ENCODE measurements around the gene NDUFS6.

The NDUFS6 gene

GRCh38 chr5:1856596-1857255 is 55.5 kb downstream of the NDUFS6 start:
- DNase-seq: no peak

GRCh38 chr5:1857256-1857600 is 56.0 kb downstream of the NDUFS6 start:
- no peak for DNase-seq

- no peak for DNase-seq
These were observed 57.2 kb downstream of the NDUFS6 start for GRCh38 chr5:1858436-1858835.

- no peak for DNase-seq
These were observed 57.9 kb downstream of the NDUFS6 start for GRCh38 chr5:1859099-1859498.

- no peak for DNase-seq
These were observed 58.9 kb downstream of the NDUFS6 start for GRCh38 chr5:1860021-1860610.

GRCh38 chr5:1860949-1861348 is 59.7 kb downstream of the NDUFS6 start:
- DNase-seq: no peak

- DNase-seq: no peak
These were observed 63.8 kb downstream of the NDUFS6 start for GRCh38 chr5:1864896-1865440.

- no peak for DNase-seq
These were observed 64.3 kb downstream of the NDUFS6 start for GRCh38 chr5:1865486-1865885.

All from NCI-H2029 (cell line).